Activated CD4-positive, alpha-beta T cell treated with anti-CD3 and anti-CD28 coated beads for 24 hours (primary cell): ENCODE results near the gene BRDT.

ENCODE experiments used
- DNase-seq, 2 donors: peaks; one replicate each; pipeline ENCODE4 v3.0.0-alpha.2; 2020; ENCODE audit warnings: low read depth in 2 of 2

The BRDT gene

GRCh38 chr1:91949356-91949699 is at the start of gene BRDT:
Gene BRDT (plus strand): TSS chr1:91949401. CDS start chr1:91962755, 13,354 bp downstream.
- no peak for DNase-seq

- DNase-seq, result no peak
Observed at GRCh38 chr1:91900562-91900961, 48.6 kb upstream of the BRDT start.

GRCh38 chr1:91901231-91901630 is 48.0 kb upstream of the BRDT start:
- no peak for DNase-seq

GRCh38 chr1:91912266-91912665 is 36.9 kb upstream of the BRDT start:
- no peak for DNase-seq

GRCh38 chr1:91913018-91913417 is 36.2 kb upstream of the BRDT start:
- DNase-seq, result no peak

- no peak for DNase-seq
Observed at GRCh38 chr1:91916046-91916445, 33.2 kb upstream of the BRDT start.

GRCh38 chr1:91916811-91917460 is 32.3 kb upstream of the BRDT start:
- no peak for DNase-seq

- DNase-seq, result no peak
Observed at GRCh38 chr1:91919962-91920361, 29.2 kb upstream of the BRDT start.

GRCh38 chr1:91924146-91924545 is 25.1 kb upstream of the BRDT start:
- no peak for DNase-seq

GRCh38 chr1:91925644-91926435 is 23.4 kb upstream of the BRDT start:
- DNase-seq, result no peak

GRCh38 chr1:91928026-91928425 is 21.2 kb upstream of the BRDT start:
- DNase-seq, result no peak

- DNase-seq, result no peak
Observed at GRCh38 chr1:91929250-91929649, 20.0 kb upstream of the BRDT start.

- DNase-seq, result no peak
Observed at GRCh38 chr1:91937613-91938012, 11.6 kb upstream of the BRDT start.

GRCh38 chr1:91940496-91940895 is 8.7 kb upstream of the BRDT start:
- no peak for DNase-seq

- no peak for DNase-seq
Observed at GRCh38 chr1:91944087-91944486, 5.1 kb upstream of the BRDT start.

GRCh38 chr1:91948097-91948496 is 1.1 kb upstream of the BRDT start:
- no peak for DNase-seq

- no peak for DNase-seq
Observed at GRCh38 chr1:91948501-91949355, 473 bp upstream of the BRDT start.

GRCh38 chr1:91952187-91952586 is 3.0 kb downstream of the BRDT start:
- DNase-seq, result no peak

- DNase-seq, result no peak
Observed at GRCh38 chr1:91958926-91959325, 9.7 kb downstream of the BRDT start.

- DNase-seq, result no peak
Observed at GRCh38 chr1:91968334-91968733, 19.1 kb downstream of the BRDT start.

- no peak for DNase-seq
Observed at GRCh38 chr1:91979383-91979782, 30.2 kb downstream of the BRDT start.

GRCh38 chr1:91980663-91981062 is 31.5 kb downstream of the BRDT start:
- DNase-seq, result no peak
